ENCODE measurements around the gene SECISBP2.

- TF ChIP-seq CTCF (conservative IDR thresholded peaks at IDR 0.05 in 1 of 2, IDR thresholded peaks at IDR 0.05 in 1 of 2; ENCODE audit: extremely low read depth in 1 of 2, insufficient read depth in 1 of 2, low read depth in 1 of 2, low read length in 2 of 2): no peak
- no peak for TF ChIP-seq EZH2 (IDR thresholded peaks at IDR 0.05; ENCODE audit: borderline replicate concordance, low read length)
Observed at GRCh38 chr9:89383721-89384300, 65.5 kb downstream of the SECISBP2 start.
